Stimulated activated CD4-positive, alpha-beta T cell treated with anti-CD3 and anti-CD28 coated beads, Interleukin-1b, Interleukin-23, amount 100 ng/mL, for 1 hour (primary cell): ENCODE measurements around the gene COL1A2.

ENCODE experiments used
- DNase-seq, 2 donors: peaks; one replicate each; pipeline ENCODE4 v3.0.0-alpha.2; 2020; ENCODE audit warnings: low read depth in 2 of 2

COL1A2 gene

DNA sequence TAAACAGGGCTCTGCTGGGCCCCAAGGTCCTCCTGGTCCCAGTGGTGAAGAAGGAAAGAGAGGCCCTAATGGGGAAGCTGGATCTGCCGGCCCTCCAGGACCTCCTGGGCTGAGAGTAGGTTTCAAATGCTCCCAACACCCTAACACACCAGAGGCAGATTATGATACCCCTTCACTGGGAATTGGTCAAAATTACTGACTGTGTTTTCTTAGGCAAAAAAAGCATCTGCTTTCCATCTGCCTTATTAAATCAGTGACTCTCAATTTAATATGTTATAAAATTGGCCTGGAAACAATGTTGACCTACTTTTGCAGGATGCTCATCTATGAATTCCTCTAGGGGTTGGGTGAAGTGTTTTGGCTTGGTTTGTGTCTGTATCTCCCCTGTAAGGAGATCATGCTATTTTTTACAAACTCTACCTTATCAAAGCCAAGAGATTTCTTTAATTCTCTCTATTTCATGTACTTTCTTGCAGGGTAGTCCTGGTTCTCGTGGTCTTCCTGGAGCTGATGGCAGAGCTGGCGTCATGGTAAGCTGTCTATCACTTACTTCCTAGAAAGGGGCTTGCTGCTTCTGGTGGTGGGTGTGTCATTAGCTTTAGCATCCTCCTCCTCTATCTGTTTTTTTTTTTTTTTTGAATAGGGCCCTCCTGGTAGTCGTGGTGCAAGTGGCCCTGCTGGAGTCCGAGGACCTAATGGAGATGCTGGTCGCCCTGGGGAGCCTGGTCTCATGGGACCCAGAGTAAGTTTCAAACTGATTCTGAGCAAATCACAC, 15.9 kb downstream of the COL1A2 start:
- DNase-seq, result no peak

DNA sequence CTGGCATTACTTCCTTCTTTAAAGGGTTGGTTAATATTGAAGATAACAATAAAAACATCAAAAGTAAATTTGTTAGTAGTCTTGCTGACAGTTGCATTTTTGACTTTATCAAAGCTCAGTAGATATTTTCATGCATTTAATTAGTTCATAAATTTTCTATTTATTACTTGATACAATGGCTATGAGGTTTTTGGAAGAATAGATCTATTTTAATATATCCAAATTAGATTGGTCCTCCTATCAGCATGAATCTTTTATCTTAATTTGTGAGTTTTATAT, 16.4 kb downstream of the COL1A2 start:
- DNase-seq, result no peak

DNA sequence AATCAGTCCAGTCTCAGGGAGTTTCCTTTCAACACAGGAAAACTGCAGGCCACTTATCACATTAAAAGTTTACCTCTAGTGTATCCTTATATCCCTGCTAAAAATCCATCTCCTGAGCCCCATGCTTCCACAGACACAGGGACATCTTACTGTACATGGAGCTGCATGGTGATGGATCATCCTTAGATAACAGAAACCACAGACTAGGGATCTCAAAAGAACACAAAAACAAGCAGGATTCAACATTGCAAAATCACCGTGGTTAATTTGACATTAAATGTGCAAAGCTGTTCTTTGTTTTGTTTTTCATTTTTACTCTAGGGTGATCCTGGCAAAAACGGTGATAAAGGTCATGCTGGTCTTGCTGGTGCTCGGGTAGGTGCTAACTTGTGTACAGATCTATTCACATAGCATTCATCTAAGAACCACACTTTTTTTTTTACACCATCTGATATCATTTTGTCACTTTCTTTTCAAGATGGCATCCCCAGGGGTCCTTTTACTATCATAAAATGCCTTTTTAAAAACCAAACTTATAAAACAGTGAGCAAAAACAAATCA, 18.1 kb downstream of the COL1A2 start:
- no peak for DNase-seq

DNA sequence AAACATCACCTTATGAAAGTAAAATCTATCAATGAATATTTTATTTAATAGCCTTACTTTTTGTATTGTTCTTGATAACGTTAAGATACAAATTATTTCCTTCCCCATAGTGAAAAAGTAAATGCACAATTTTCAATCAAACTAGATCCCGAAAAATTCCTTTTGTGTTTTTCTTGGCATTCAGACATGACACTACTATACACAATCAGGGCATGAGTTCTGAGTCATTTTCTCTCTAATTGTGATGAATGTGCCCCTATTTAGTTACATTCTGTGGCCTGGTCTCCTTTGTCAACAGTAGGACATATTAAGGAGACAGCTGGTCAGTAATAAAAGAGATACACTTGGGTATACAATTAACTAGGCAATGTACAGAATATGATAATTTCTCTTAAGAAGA, 19.8 kb downstream of the COL1A2 start:
- no peak for DNase-seq

DNA sequence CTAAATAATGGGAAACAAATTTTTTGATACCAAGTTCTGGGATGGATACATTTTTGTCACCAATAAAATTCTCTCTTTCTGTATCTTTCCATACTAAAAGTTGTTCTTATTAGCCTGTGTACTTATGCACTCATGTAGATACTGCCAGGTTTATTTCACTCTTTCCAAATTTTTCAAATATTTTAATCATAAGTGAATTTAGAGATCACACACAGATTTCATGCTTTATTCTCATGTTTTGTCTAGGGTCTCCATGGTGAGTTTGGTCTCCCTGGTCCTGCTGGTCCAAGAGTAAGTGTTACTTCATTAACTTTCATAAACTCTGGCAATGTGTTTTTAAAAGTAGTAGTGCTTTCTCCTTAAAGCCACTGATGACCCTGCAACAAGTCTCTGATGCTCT, 20.3 kb downstream of the COL1A2 start:
- DNase-seq, result no peak

DNA sequence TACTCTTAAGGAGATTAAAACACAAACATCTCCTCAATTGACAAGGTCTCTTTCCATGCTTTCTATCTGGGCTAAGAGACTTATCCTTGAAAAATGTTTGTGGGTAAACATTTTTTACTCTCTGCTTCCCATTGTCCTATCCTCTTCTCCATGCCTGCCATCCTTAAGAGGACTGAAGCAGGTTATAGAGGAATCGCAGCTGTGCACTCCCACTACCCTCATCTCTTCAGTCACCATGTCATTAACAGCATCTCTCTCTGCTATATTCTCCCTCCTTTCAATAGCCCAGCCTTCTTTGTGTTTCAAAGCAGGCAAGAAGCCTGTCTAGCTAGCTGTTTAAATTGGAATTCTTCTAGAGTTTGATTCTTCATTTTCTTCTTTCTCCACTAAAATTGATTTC, 22.6 kb downstream of the COL1A2 start:
- DNase-seq, result no peak

DNA sequence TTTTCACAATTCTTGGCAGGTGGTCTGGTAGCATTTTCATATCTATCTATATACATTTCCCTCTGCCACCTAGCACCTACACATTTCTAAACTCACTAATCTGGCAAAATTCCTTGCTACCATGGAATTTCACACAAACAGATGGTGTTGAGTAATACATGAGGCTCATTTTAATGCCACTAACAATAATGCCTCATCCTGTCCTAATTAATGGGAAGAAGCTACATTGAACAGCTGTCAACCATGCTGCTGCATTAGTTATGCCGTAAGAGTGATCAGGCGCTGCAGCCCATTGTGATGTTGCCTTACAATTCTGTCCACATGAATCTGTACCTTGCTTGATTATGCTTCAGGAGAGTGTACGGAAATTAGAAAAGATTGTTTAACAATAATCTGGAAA, 23.2 kb downstream of the COL1A2 start:
- DNase-seq, result no peak

DNA sequence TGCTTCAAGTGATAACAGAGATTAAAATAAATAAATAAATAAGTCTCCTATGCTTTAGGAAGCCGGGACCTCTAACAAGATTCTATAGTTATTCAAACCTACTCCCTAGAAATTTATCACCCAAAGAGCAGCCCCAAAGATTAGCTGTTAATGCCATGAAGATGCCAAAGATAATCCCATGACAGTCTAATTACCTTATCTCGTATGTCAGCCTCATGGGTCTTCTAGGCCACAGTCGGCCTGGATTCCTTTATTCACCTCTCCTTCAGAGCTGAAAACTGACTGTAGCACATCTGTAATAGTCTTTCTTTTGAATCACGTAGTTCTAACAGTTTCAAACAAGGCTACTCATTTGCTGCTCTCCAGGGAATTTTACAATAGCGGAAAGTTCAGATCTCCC, 24.2 kb downstream of the COL1A2 start:
- no peak for DNase-seq

DNA sequence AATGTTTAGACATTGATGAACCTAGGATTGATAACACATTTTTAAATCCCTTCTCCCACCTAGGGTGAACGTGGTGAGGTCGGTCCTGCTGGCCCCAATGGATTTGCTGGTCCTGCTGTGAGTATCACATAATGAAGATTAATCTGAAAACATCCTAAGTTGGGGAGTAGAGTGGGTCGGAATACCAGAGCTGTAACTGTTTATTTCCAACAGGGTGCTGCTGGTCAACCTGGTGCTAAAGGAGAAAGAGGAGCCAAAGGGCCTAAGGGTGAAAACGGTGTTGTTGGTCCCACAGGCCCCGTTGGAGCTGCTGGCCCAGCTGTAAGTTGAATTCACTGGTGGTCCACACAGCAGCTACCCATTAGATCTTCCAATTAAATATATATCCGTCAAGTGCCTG, 25.6 kb downstream of the COL1A2 start:
- DNase-seq, result no peak

DNA sequence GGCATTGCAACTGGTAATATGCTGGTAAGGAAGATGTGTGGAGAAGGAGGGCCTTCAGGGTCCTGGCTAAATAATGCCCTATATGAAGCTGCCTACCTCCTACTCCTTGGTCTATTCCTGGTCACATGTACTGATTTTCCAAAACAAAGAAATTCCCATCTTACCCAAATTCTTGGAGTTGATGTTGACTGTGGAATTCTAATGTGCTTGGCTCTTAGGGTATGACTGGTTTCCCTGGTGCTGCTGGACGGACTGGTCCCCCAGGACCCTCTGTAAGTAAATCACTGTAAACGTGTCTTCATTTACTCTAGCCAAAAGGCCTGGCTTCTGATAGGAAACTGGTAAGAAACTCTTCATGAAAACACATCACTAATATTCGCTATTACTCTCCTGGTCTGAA, 27.0 kb downstream of the COL1A2 start:
- no peak for DNase-seq

DNA sequence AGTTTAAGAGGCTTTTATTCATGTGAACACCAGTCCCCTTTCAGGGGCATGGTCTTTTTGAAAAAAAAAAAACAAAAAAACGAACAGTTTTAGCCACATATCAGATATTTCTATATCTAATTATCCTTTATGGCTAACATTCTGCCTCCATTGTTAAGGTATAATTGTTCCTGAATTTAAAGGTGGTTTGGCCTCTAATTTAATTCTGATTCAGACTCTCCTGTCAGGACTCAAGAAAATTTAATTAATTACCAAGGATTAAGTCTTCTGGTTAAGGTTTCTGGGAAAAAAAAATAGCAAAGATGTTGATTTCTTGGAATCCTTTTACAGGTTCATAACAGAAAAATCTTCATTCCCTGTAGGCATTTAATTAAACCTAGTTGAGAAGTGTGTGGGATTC, 27.4 kb downstream of the COL1A2 start:
- DNase-seq, result no peak

DNA sequence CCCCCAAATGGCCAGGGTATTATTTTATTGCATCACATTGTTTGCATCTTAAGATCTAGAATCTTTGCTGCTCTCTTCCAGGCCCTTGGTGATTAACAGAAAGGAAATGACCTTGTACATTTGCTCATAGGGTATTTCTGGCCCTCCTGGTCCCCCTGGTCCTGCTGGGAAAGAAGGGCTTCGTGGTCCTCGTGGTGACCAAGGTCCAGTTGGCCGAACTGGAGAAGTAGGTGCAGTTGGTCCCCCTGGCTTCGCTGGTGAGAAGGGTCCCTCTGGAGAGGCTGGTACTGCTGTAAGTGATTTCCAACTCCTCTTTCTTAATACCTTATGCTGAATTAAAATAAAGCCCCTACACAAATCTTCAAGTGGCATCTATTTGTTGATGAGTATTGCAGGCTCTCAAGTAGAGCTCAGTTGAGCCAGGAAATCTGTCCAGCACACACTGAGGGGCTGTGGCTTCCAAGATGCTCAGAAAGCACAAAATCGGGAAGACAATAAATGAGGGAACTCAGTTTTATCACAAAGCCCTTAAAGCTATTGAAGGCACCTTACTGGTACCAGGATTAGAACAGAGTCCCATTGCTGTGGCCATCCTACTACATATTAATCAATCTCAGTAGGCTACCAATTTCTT, 28.2 kb downstream of the COL1A2 start:
- DNase-seq, result no peak

DNA sequence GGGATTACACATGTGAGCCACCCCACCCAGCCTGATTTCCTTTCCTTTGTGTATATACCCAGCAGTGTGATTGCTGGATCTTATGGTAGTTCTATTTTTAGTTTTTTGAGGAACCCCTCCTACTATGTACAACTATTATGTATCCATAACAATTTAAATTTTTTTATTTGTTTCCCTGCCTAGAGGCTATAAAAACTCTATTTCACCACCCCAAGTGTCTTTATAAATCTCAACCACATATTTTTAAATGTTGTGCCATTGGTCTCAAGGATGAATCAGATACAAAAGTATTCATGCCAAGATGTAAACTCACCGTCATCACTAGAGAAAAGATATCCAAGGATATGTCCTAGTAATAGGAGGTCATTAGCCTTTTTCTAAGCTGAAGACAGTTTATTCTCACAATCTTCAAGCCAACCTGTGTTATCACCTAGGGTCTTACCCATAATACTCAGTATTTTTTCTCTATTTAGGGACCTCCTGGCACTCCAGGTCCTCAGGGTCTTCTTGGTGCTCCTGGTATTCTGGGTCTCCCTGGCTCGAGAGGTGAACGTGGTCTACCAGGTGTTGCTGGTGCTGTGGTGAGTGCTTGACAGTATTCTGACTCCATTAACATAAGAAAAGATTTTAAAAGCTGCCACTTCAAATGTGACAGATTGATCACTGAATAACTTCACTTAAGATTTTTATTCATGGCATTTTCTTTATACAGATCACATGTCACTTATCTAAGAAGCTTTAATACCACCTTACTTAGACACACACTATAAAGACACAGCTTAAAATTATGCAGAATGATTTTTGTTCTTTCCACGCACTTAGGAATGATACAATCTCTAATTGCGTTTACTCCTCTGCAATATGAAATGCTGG, 29.4 kb downstream of the COL1A2 start:
- no peak for DNase-seq

DNA sequence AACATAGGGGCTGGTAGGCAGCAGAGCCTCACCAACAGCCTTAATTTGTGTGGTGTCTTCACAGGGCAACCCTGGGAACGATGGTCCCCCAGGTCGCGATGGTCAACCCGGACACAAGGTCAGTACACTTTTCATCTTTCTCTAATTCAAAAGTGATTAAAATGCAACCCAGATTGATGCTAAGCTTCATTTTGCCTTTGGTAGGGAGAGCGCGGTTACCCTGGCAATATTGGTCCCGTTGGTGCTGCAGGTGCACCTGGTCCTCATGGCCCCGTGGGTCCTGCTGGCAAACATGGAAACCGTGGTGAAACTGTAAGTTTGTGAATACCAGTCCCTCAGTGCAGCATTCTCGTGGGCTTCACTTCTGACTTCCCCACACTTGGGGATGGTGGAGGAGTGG, 30.9 kb downstream of the COL1A2 start:
- no peak for DNase-seq

DNA sequence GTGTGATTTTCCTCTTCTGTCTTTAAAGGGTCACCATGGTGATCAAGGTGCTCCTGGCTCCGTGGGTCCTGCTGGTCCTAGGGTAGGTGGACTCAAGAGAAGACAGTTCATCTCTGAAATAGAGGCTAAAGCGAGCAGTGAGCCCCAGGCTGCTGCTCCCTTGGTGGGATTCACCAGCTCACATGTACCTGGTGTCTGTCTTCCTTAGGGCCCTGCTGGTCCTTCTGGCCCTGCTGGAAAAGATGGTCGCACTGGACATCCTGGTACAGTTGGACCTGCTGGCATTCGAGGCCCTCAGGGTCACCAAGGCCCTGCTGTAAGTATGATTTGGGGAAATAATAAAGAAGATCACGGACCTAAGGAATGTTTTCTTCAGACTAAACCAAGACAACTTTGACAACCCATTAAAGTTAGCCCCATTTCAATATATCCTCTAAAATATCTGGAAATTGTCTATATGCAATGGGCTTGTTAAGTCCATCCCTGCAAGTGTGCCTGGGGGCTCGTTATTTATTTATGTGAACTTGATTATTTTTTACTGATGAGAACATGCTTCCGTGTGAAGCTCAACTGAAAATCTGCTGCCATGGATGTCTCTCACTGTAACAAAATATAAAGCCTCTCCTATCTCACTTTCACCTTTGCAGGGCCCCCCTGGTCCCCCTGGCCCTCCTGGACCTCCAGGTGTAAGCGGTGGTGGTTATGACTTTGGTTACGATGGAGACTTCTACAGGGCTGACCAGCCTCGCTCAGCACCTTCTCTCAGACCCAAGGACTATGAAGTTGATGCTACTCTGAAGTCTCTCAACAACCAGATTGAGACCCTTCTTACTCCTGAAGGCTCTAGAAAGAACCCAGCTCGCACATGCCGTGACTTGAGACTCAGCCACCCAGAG, 32.5 kb downstream of the COL1A2 start:
- DNase-seq, result no peak

DNA sequence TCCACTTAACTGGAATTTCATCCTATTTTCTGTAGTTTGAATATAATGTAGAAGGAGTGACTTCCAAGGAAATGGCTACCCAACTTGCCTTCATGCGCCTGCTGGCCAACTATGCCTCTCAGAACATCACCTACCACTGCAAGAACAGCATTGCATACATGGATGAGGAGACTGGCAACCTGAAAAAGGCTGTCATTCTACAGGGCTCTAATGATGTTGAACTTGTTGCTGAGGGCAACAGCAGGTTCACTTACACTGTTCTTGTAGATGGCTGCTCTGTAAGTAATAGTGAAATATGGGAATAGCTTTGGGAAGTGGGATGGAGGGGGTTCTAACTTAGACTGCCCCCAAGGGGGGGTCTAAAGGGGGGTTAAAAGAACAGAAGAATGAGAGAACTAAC, 34.5 kb downstream of the COL1A2 start:
- no peak for DNase-seq

DNA sequence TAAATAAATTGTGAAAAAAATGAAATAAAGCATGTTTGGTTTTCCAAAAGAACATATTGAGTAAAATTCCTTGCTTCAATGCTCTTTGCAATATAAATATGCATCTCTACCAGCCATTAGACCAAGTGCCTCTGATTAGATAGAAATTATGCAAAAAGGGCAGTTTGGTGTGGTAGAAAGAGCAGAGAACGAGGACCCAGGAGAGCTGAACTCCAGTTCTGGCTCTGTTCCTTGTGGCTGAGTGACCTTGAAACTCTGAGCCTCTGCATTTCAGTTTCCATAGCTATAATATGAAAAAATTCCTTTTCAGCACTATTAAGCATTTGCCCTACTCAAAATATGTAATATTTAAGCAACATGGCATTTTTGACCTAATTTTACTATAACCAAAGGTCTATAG, 36.5 kb downstream of the COL1A2 start:
- DNase-seq, result no peak

DNA sequence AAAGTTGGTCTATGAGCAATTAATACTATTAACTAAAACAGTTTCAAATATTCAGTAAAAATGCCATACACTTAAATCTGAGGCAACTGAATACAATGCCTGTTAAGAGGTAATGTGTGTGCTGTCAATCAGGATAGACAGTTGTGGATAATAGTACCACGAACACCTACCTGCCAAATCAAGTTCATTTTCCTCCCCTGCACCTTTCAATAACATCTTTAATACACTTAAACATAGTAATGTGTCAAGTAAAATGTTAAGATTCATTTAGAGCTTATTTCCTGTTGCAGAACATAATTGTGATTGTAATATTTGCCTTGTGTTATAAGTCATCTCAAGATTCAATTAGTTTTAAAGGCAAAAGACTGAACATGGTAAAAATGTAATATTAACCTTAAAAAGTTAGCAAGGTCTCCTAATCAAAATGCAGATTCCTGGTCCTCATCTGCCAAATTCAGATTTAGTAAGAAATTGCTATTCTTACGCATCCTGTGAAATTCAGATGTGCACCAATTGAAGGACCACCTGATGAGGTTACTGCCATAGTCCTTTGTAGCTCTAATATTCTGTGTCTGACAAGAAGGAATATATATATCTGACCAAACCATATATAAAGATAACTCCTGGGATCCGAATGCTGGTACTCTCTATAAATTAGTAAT, 37.1 kb downstream of the COL1A2 start:
- no peak for DNase-seq

DNA sequence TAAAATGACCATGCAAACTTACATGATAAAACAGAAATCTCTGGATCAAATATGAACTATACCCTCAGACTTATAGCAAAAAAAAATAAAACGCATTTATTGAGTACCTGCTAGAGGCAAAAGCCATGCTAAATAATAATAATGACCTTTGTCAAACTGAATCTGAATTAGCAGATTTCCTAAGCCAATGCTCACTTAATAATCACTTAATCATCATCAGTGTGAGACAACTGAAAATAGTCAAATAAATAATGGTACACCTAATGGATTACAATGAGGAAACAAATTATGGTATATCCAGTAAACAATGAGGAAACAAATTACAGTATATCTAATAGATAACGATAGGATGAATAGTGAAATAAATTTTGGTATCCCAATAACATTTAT, 37.6 kb downstream of the COL1A2 start:
- DNase-seq, result no peak

DNA sequence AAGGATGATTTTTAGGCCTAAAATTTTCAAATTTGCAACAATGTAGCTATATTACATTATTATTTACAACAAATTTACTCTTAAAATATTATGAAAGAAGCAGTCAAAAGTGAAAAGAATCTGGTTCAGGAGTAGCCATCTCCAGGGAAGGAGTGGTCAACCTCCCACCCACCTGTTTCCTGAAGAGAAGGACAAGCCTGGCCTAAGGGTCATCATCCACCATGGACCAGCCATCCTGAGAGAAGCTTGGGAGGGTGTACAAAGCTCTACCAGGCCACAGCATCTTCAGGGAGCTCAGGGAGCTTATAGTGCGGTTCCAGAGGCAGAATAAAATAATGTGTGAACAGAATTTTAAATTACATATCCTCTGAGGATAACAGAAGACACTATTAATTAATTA, 38.1 kb downstream of the COL1A2 start:
- no peak for DNase-seq

DNA sequence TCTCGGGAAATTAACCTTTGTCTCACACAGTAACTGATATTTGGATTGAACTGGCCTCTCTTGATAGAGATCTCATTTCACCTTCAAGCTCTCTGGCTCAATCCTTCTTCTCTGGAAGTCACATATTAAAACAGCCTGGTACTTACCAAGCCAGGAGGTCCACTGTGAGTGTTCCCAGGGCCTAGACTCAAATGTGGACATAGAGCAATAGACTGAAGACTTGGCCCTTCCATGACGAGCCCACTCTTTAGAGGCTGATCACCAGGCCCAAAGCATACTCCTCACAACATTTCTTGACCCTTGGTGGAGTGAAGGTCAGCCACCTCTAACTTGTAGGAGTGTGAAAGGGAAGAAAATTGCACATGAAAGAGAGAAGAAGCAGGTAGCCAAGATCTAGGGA, 38.5 kb downstream of the COL1A2 start:
- no peak for DNase-seq
